GM23248 (cell line): ENCODE results near the gene PEX16. TPM values are rescaled to one million over a fixed set of nuclear protein-coding genes. Genes with fewer than 3 reads are reported as not detected.
A peak's percentile ranks its signal among the peaks of the same experiment; 100 is the strongest.

Source experiments
- DNase-seq: peaks from one replicate; pipeline ENCODE4 v3.0.0-alpha.2; 2015
- H2AFZ ChIP-seq: fragments of 200-600 bp; sonication (generic); 2 replicates; pipeline ENCODE4 v1.6.1; 2016; ENCODE audit warnings: antibody characterized with exemption
- H3F3A ChIP-seq: fragments of 200-600 bp; sonication (generic); 2 replicates; pipeline ENCODE4 v1.6.1; 2016; ENCODE audit warnings: mild to moderate bottlenecking, antibody characterized with exemption, mixed run types; ENCODE audit not compliant: insufficient read depth
- H3K27ac ChIP-seq: fragments of 200-600 bp; sonication (generic); 2 replicates; pipeline ENCODE4 v1.5.1; 2016; ENCODE audit warnings: mild to moderate bottlenecking
- H3K27me3 ChIP-seq: fragments of 200-600 bp; sonication (generic); replicated peaks from 2 replicates; pipeline ENCODE4 v1.6.1; 2016; ENCODE audit warnings: mild to moderate bottlenecking; ENCODE audit not compliant: insufficient read depth
- H3K36me3 ChIP-seq: fragments of 200-600 bp; sonication (generic); 2 replicates; pipeline ENCODE4 v1.6.1; 2016; ENCODE audit warnings: low read depth, mild to moderate bottlenecking
- H3K4me1 ChIP-seq: fragments of 200-600 bp; sonication (generic); 2 replicates; pipeline ENCODE4 v1.6.1; 2016; ENCODE audit warnings: mild to moderate bottlenecking; ENCODE audit not compliant: insufficient read depth
- H3K4me2 ChIP-seq: fragments of 200-600 bp; sonication (generic); one replicate; pipeline ENCODE4 v1.6.1; 2016; ENCODE audit warnings: mild to moderate bottlenecking; ENCODE audit not compliant: unreplicated experiment
- H3K4me3 ChIP-seq: fragments of 200-600 bp; sonication (generic); 2 replicates; pipeline ENCODE4 v1.5.1; 2016; ENCODE audit warnings: mild to moderate bottlenecking
- H3K79me2 ChIP-seq: fragments of 200-600 bp; sonication (generic); 2 replicates; pipeline ENCODE4 v1.6.1; 2016; ENCODE audit warnings: mild to moderate bottlenecking; ENCODE audit not compliant: insufficient read depth
- H3K9ac ChIP-seq: fragments of 200-600 bp; sonication (generic); 2 replicates; pipeline ENCODE4 v1.6.1; 2016; ENCODE audit warnings: mild to moderate bottlenecking
- H3K9me2 ChIP-seq: fragments of 200-600 bp; sonication (generic); 2 replicates; pipeline ENCODE4 v1.6.1; 2016; ENCODE audit warnings: mixed run types, mild to moderate bottlenecking, moderate library complexity; ENCODE audit not compliant: insufficient read depth
- H3K9me3 ChIP-seq: fragments of 200-600 bp; sonication (generic); one replicate; pipeline ENCODE4 v1.6.1; 2017; ENCODE audit warnings: low read depth
- H4K20me1 ChIP-seq: fragments of 200-600 bp; sonication (generic); 2 replicates; pipeline ENCODE4 v1.6.0; 2016; ENCODE audit not compliant: insufficient read depth
- EZH2 ChIP-seq: fragments of 200-600 bp; sonication (generic); IDR thresholded peaks from 2 replicates; pipeline ENCODE4 v1.6.1; 2018; ENCODE audit warnings: antibody characterized with exemption, mild to moderate bottlenecking; ENCODE audit not compliant: insufficient read depth, poor library complexity, severe bottlenecking
- EZH2phosphoT487 ChIP-seq: fragments of 200-600 bp; sonication (generic); IDR thresholded peaks from 2 replicates; pipeline ENCODE4 v1.6.1; 2018; ENCODE audit warnings: antibody characterized with exemption, moderate library complexity, mild to moderate bottlenecking, low read depth; ENCODE audit not compliant: insufficient read depth
- WGBS, 2 experiments: methylation state at CpG; one replicate each; pipeline ENCODE4 v1.1.6; 2015 to 2017; ENCODE audit warnings: low lambda C conversion rate in 2 of 2, low coverage in 1 of 2; ENCODE audit errors: missing lambda C conversion rate in 2 of 2; 5-methylcytosine and 5-hydroxymethylcytosine counted together
- in situ Hi-C: fragments of 300-500 bp; cut with MboI; formaldehyde crosslinking; loops from 2 replicates; pipeline ENCODE4 v1.15.0; 2020
- polyA plus RNA-seq: library from polyadenylated mRNA; unstranded; fragments of >200 nt; fragmentation: Nextera tagmentation; extraction: Ambion mirVana; gene quantifications from 2 replicates; pipeline ENCODE4 v1.2.1, GENCODE V29; 2016
- total RNA-seq: library from RNA; depleted of rRNA; stranded (reverse); fragments of >200 nt; shearing (Covaris generic); gene quantifications from 2 replicates; pipeline ENCODE4 v1.2.3, GENCODE V29; 2014

Gene PEX16
- total and polyA plus RNA-seq, 2 experiments from 2014 or later = 21.2 to 23.2 TPM

- Histone ChIP-seq H3K27ac (no peak overlapping the region), H3K9me3 (no peaks in the 10 kb centered on the region), H3K79me2 (no peaks in the 10 kb centered on the region), H3K4me3 (no peak overlapping the region), H3K27me3 (no peaks in the 10 kb centered on the region), H3K4me1 (no peaks in the 10 kb centered on the region), H4K20me1 (no peaks in the 10 kb centered on the region), H3K9me2 (no peaks in the 10 kb centered on the region), H2AFZ (no peak overlapping the region), H3K4me2 (no peak overlapping the region), H3K9ac (no peak overlapping the region), H3K36me3 (peaks cover 10% of the 10 kb centered on the region), H3F3A (no peaks in the 10 kb centered on the region)
- DNase-seq = no peak
- in situ Hi-C loops = no loop called here
- no peak for TF ChIP-seq EZH2phosphoT487
- TF ChIP-seq EZH2 = no peak
- 67 to 76% methylated on average over 7 to 8 of the region's 8 CpGs for WGBS, 2 experiments
Measured at GRCh38 chr11:45930951-45931570, 13.4 kb upstream of the PEX16 start.

GRCh38 chr11:45930031-45930794 lies 12.5 kb upstream of the PEX16 start:
- no peaks in the 10 kb centered on the region for H3K9me2 ChIP-seq
- H3K27me3 ChIP-seq = no peaks in the 10 kb centered on the region
- H3K4me3 ChIP-seq = no peak overlapping the region
- no peak overlapping the region for H2AFZ ChIP-seq
- WGBS, 2 experiments = 81 to 85% methylated on average over 14 of the region's 14 CpGs
- H3K4me1 ChIP-seq = no peaks in the 10 kb centered on the region
- H3K9ac ChIP-seq = no peak overlapping the region
- H3K36me3 ChIP-seq = peaks cover 3% of the 10 kb centered on the region; the same call in 1 of the 2 replicates
- H3F3A ChIP-seq = no peaks in the 10 kb centered on the region
- no peaks in the 10 kb centered on the region for H4K20me1 ChIP-seq
- no peak overlapping the region for H3K27ac ChIP-seq
- no peak overlapping the region for H3K4me2 ChIP-seq
- no peaks in the 10 kb centered on the region for H3K79me2 ChIP-seq
- in situ Hi-C loops = no loop called here
- no peak for DNase-seq
- TF ChIP-seq EZH2 (no peak), EZH2phosphoT487 (no peak)
- H3K9me3 ChIP-seq = no peaks in the 10 kb centered on the region

GRCh38 chr11:45929486-45930030 lies 11.9 kb upstream of the PEX16 start:
- 82 to 92% methylated on average over 9 to 10 of the region's 10 CpGs for WGBS, 2 experiments
- no peaks in the 10 kb centered on the region for H3K79me2 ChIP-seq
- no peaks in the 10 kb centered on the region for H3K27me3 ChIP-seq
- no peak overlapping the region for H3K4me2 ChIP-seq
- no peaks in the 10 kb centered on the region for H3K4me1 ChIP-seq
- peak; percentile 40 for DNase-seq
- TF ChIP-seq EZH2phosphoT487 (no peak), EZH2 (no peak)
- no peaks in the 10 kb centered on the region for H3K9me2 ChIP-seq
- H4K20me1 ChIP-seq = no peaks in the 10 kb centered on the region
- no peak overlapping the region for H2AFZ ChIP-seq
- H3K9me3 ChIP-seq = no peaks in the 10 kb centered on the region
- no peaks in the 10 kb centered on the region for H3F3A ChIP-seq
- in situ Hi-C loops = no loop called here
- H3K36me3 ChIP-seq = no peaks in the 10 kb centered on the region
- H3K9ac ChIP-seq = no peak overlapping the region
- H3K4me3 ChIP-seq = no peak overlapping the region
- no peak overlapping the region for H3K27ac ChIP-seq

GRCh38 chr11:45928535-45929215 lies 11.0 kb upstream of the PEX16 start:
- WGBS, 2 experiments = 80 to 82% methylated on average over 13 of the region's 13 CpGs
- H2AFZ ChIP-seq = no peak overlapping the region

More at GRCh38 chr11:45928535-45929215, 11.0 kb upstream of the PEX16 start:
- H3K4me3 ChIP-seq = no peak overlapping the region
- in situ Hi-C loops = no loop called here
- no peaks in the 10 kb centered on the region for H3K9me3 ChIP-seq
- TF ChIP-seq EZH2 (no peak), EZH2phosphoT487 (no peak)
- H3K9ac ChIP-seq = no peak overlapping the region
- H3K79me2 ChIP-seq = no peaks in the 10 kb centered on the region
- H3F3A ChIP-seq = no peaks in the 10 kb centered on the region
- no peaks in the 10 kb centered on the region for H3K9me2 ChIP-seq
- H4K20me1 ChIP-seq = no peaks in the 10 kb centered on the region
- no peaks in the 10 kb centered on the region for H3K4me1 ChIP-seq
- no peaks in the 10 kb centered on the region for H3K36me3 ChIP-seq
- H3K4me2 ChIP-seq = no peak overlapping the region
- DNase-seq = no peak
- H3K27ac ChIP-seq = no peak overlapping the region
- H3K27me3 ChIP-seq = no peaks in the 10 kb centered on the region
